HEK293T (cell line): Measurements from ENCODE around the gene VENTX.

Experiments used
- CTCF ChIA-PET: fragments of 350-600 bp; formaldehyde crosslinking; extraction: SDS; loops from one replicate; lab custom pipeline; 2021; ENCODE audit warnings: antibody characterized with exemption, inconsistent platforms; lab: Yijun Ruan, JAX
- POLR2A ChIA-PET: fragments of 350-600 bp; formaldehyde crosslinking; extraction: SDS; loops from one replicate; lab custom pipeline; 2020; ENCODE audit warnings: antibody characterized with exemption, inconsistent platforms; lab: Yijun Ruan, JAX
- DNase-seq: peaks from one replicate; pipeline ENCODE4 v3.0.0; 2012; ENCODE audit warnings: mixed read lengths; ENCODE audit errors: extremely low spot score
- ARNT ChIP-seq: fragments of 450-650 bp; IDR thresholded peaks from 2 replicates; pipeline ENCODE4 v1.6.1; 2017; ENCODE audit warnings: mild to moderate bottlenecking
- BHLHE40 ChIP-seq: fragments of 450-650 bp; IDR thresholded peaks from 2 replicates; pipeline ENCODE4 v1.6.1; 2016; ENCODE audit warnings: mild to moderate bottlenecking, moderate library complexity, borderline replicate concordance
- CTBP1 ChIP-seq: fragments of 450-650 bp; IDR thresholded peaks from 2 replicates; pipeline ENCODE4 v1.6.1; 2016; ENCODE audit warnings: borderline replicate concordance
- ELF4 ChIP-seq: fragments of 450-650 bp; IDR thresholded peaks from 2 replicates; pipeline ENCODE4 v1.6.1; 2017; ENCODE audit warnings: antibody characterized with exemption
- FOXA1 ChIP-seq: fragments of 450-650 bp; IDR thresholded peaks from 2 replicates; pipeline ENCODE4 v1.6.1; 2016; ENCODE audit warnings: mild to moderate bottlenecking
- FOXK2 ChIP-seq: fragments of 450-650 bp; IDR thresholded peaks from 2 replicates; pipeline ENCODE4 v1.6.1; 2016; ENCODE audit warnings: mild to moderate bottlenecking
- FOXM1 ChIP-seq: fragments of 450-650 bp; IDR thresholded peaks from 2 replicates; pipeline ENCODE4 v1.6.1; 2017; ENCODE audit warnings: mild to moderate bottlenecking, borderline replicate concordance
- HDGF ChIP-seq: fragments of 450-650 bp; IDR thresholded peaks from 2 replicates; pipeline ENCODE4 v1.6.1; 2017; ENCODE audit warnings: antibody characterized with exemption, borderline replicate concordance
- L3MBTL2 ChIP-seq: fragments of 450-650 bp; conservative IDR thresholded peaks from 2 replicates; pipeline ENCODE4 v1.6.1; 2016; ENCODE audit warnings: mild to moderate bottlenecking
- LEF1 ChIP-seq: fragments of 450-650 bp; IDR thresholded peaks from 2 replicates; pipeline ENCODE4 v1.6.1; 2017; ENCODE audit warnings: mild to moderate bottlenecking, borderline replicate concordance
- NFRKB ChIP-seq: fragments of 450-650 bp; IDR thresholded peaks from 2 replicates; pipeline ENCODE4 v1.6.1; 2016; ENCODE audit warnings: mild to moderate bottlenecking, moderate library complexity
- PKNOX1 ChIP-seq: fragments of 450-650 bp; IDR thresholded peaks from 2 replicates; pipeline ENCODE4 v1.6.1; 2016
- SP1 ChIP-seq: fragments of 450-650 bp; IDR thresholded peaks from 2 replicates; pipeline ENCODE4 v1.6.1; 2017
- SUZ12 ChIP-seq: fragments of 450-650 bp; IDR thresholded peaks from 2 replicates; pipeline ENCODE4 v1.6.1; 2016; ENCODE audit warnings: mild to moderate bottlenecking
- TARDBP ChIP-seq: fragments of 450-650 bp; IDR thresholded peaks from 2 replicates; pipeline ENCODE4 v1.6.1; 2016
- ZNF384 ChIP-seq: fragments of 450-650 bp; IDR thresholded peaks from 2 replicates; pipeline ENCODE4 v1.6.1; 2016

VENTX gene

GRCh38 chr10:133205146-133205545 is 32.5 kb upstream of the VENTX start:
- DNase-seq: no peak
- TF ChIP-seq FOXM1: no peak
- no peak for TF ChIP-seq CTBP1
- TF ChIP-seq ZNF384: no peak
- TF ChIP-seq ARNT: no peak
- no peak for TF ChIP-seq ELF4
- no peak for TF ChIP-seq NFRKB
- no peak for TF ChIP-seq FOXK2
- no peak for TF ChIP-seq FOXA1
- no peak for TF ChIP-seq TARDBP
- CTCF ChIA-PET: no interaction called here
- POLR2A ChIA-PET: no interaction called here

- ChIA-PET POLR2A (no interaction called here), CTCF (no interaction called here)
- TF ChIP-seq L3MBTL2: no peak
- TF ChIP-seq ARNT: no peak
- TF ChIP-seq CTBP1: no peak
- TF ChIP-seq HDGF: no peak
- no peak for TF ChIP-seq ELF4
- TF ChIP-seq FOXA1: no peak
- TF ChIP-seq ZNF384: no peak
- TF ChIP-seq NFRKB: no peak
- TF ChIP-seq BHLHE40: no peak
- TF ChIP-seq PKNOX1: no peak
- no peak for TF ChIP-seq SP1
- no peak for TF ChIP-seq FOXK2
- no peak for TF ChIP-seq TARDBP
- TF ChIP-seq SUZ12: no peak
- no peak for TF ChIP-seq LEF1
- no peak for TF ChIP-seq FOXM1
- DNase-seq: no peak
Observed at GRCh38 chr10:133206356-133207040, 31.2 kb upstream of the VENTX start.

- no peak for DNase-seq
- no peak for TF ChIP-seq FOXK2
- no peak for TF ChIP-seq FOXA1
- no peak for TF ChIP-seq L3MBTL2
- TF ChIP-seq ARNT: no peak
- TF ChIP-seq TARDBP: no peak
- TF ChIP-seq SP1: no peak
- no peak for TF ChIP-seq LEF1
- no peak for TF ChIP-seq BHLHE40
- TF ChIP-seq FOXM1: no peak
- TF ChIP-seq SUZ12: no peak
- POLR2A ChIA-PET: no interaction called here
- CTCF ChIA-PET: no interaction called here
Observed at GRCh38 chr10:133207041-133207600, 30.5 kb upstream of the VENTX start.

- ChIA-PET CTCF (no interaction called here), POLR2A (no interaction called here)
- TF ChIP-seq BHLHE40 (no peak), LEF1 (no peak), FOXK2 (no peak), FOXM1 (no peak), SP1 (no peak), ZNF384 (no peak), SUZ12 (no peak)
- no peak for DNase-seq
Observed at GRCh38 chr10:133207627-133208026, 30.0 kb upstream of the VENTX start.

- DNase-seq: no peak
- POLR2A ChIA-PET: no interaction called here
- TF ChIP-seq PKNOX1: no peak
- no peak for TF ChIP-seq SUZ12
- TF ChIP-seq SP1: no peak
- TF ChIP-seq ELF4: no peak
- no peak for TF ChIP-seq L3MBTL2
- TF ChIP-seq HDGF: no peak
- TF ChIP-seq TARDBP: no peak
- TF ChIP-seq FOXK2: no peak
- no peak for TF ChIP-seq ZNF384
- no peak for TF ChIP-seq LEF1
- TF ChIP-seq FOXA1: no peak
- no peak for TF ChIP-seq ARNT
- TF ChIP-seq CTBP1: no peak
- TF ChIP-seq NFRKB: no peak
- TF ChIP-seq BHLHE40: no peak
- TF ChIP-seq FOXM1: no peak
- CTCF ChIA-PET: no interaction called here
Observed at GRCh38 chr10:133208466-133208865, 29.2 kb upstream of the VENTX start.

- TF ChIP-seq SP1: no peak
- TF ChIP-seq FOXK2: no peak
- no peak for TF ChIP-seq TARDBP
- no peak for TF ChIP-seq LEF1
- no peak for TF ChIP-seq HDGF
- TF ChIP-seq NFRKB: no peak
- no peak for TF ChIP-seq SUZ12
- TF ChIP-seq ARNT: no peak
- no peak for TF ChIP-seq PKNOX1
- no peak for TF ChIP-seq CTBP1
- TF ChIP-seq FOXM1: no peak
- no peak for TF ChIP-seq BHLHE40
- TF ChIP-seq ELF4: no peak
- TF ChIP-seq FOXA1: no peak
- no peak for TF ChIP-seq ZNF384
- ChIA-PET CTCF (no interaction called here), POLR2A (no interaction called here)
- no peak for DNase-seq
Observed at GRCh38 chr10:133209117-133209516, 28.5 kb upstream of the VENTX start.
